Neural progenitor cell (in vitro differentiated cells): ENCODE measurements around the gene PCNP.

Experiments
- EZH2 ChIP-seq: fragments of 200-600 bp; sonication (generic); IDR thresholded peaks from 2 replicates; pipeline ENCODE4 v1.6.1; 2017; ENCODE audit warnings: antibody characterized with exemption, mild to moderate bottlenecking, moderate library complexity
- TF ChIP-seq, protein P1 (sequence below): fragments of 200-600 bp; sonication (generic); IDR thresholded peaks from 2 replicates; pipeline ENCODE4 v1.5.1; 2017; ENCODE audit warnings: antibody characterized with exemption, mild to moderate bottlenecking

DNA sequence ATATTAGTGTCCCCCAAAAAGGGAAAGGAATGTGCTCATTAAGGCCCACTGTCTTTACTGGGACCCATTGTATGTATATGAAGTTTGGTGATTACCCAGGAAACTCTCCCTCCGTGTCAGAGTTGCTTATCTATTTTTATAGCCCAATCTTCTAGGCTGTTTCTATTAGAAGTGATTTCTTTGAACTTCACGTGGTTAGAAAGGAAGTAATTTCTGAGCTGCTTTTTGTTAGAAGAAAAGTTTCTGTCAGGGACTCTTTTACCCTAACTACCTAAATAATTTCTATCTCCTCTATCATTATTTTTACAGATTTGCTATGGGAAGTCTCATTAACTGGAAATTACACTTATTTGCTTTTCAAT lies 43.3 kb upstream of the PCNP start:
- TF ChIP-seq, protein P1, sequence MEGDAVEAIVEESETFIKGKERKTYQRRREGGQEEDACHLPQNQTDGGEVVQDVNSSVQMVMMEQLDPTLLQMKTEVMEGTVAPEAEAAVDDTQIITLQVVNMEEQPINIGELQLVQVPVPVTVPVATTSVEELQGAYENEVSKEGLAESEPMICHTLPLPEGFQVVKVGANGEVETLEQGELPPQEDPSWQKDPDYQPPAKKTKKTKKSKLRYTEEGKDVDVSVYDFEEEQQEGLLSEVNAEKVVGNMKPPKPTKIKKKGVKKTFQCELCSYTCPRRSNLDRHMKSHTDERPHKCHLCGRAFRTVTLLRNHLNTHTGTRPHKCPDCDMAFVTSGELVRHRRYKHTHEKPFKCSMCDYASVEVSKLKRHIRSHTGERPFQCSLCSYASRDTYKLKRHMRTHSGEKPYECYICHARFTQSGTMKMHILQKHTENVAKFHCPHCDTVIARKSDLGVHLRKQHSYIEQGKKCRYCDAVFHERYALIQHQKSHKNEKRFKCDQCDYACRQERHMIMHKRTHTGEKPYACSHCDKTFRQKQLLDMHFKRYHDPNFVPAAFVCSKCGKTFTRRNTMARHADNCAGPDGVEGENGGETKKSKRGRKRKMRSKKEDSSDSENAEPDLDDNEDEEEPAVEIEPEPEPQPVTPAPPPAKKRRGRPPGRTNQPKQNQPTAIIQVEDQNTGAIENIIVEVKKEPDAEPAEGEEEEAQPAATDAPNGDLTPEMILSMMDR, result no peak
- no peak for TF ChIP-seq EZH2
